RWPE2 (cell line): ENCODE results near the gene EDN2.

ENCODE experiments used
- ATAC-seq: fragments of 200-7000 bp; cut with Tn5 transposase; 3 replicates; pipeline ENCODE4 v1.9.1; 2021; ENCODE audit warnings: low read depth
- DNase-seq: peaks from one replicate; pipeline ENCODE4 v3.0.0-alpha.2; 2020; ENCODE audit warnings: low spot score
- H3K27ac ChIP-seq: fragments of 450-650 bp; 2 replicates; pipeline ENCODE4 v1.5.1; 2017; ENCODE audit warnings: mild to moderate bottlenecking; ENCODE audit not compliant: poor library complexity, severe bottlenecking
- H3K27me3 ChIP-seq: fragments of 250-450 bp; sonication (Bioruptor Pico); 2 replicates; pipeline ENCODE4 v1.5.1; 2021; ENCODE audit warnings: mild to moderate bottlenecking, moderate library complexity; ENCODE audit not compliant: insufficient read depth, poor library complexity, severe bottlenecking
- H3K36me3 ChIP-seq: fragments of 250-450 bp; sonication (Bioruptor Pico); 2 replicates; pipeline ENCODE4 v1.5.1; 2020; ENCODE audit warnings: low read depth, mild to moderate bottlenecking, moderate library complexity
- H3K4me1 ChIP-seq: fragments of 250-450 bp; sonication (Bioruptor Pico); 2 replicates; pipeline ENCODE4 v1.5.1; 2021; ENCODE audit warnings: mild to moderate bottlenecking, moderate library complexity; ENCODE audit not compliant: insufficient read depth, poor library complexity, severe bottlenecking
- H3K4me3 ChIP-seq: fragments of 250-450 bp; sonication (Bioruptor Pico); 2 replicates; pipeline ENCODE4 v1.5.1; 2021; ENCODE audit warnings: mild to moderate bottlenecking, moderate library complexity; ENCODE audit not compliant: severe bottlenecking
- H3K9me3 ChIP-seq: fragments of 250-450 bp; sonication (Bioruptor Pico); 2 replicates; pipeline ENCODE4 v1.5.1; 2021; ENCODE audit warnings: mild to moderate bottlenecking, moderate library complexity; ENCODE audit not compliant: severe bottlenecking
- TF ChIP-seq, protein P1 (sequence below): fragments of 450-650 bp; IDR thresholded peaks from one replicate; pipeline ENCODE4 v1.5.1; 2017; ENCODE audit warnings: mild to moderate bottlenecking, moderate library complexity; ENCODE audit not compliant: poor library complexity, severe bottlenecking

EDN2 gene

DNA sequence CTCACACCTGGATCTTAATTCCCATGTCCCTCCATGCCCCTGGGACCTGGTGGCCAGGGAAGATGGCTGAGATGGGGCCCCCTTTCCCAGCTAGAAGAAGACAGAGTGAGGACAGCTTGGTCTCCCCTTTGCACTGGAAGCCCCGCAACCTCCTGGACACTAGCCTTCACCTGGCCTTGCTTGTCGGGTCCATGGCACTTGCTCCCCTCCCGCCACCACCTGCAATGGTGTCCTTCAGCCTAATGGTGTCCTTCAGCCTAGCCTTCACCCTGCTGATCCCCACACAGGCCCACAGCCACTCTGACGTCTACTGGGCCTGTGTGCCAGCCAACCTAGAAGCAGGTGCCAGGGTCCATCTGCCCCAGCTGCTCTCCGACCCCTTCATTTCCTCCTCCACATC is 45.9 kb upstream of the EDN2 start:
- Histone ChIP-seq H3K4me3 (no peak overlapping the region), H3K9me3 (no peaks in the 10 kb centered on the region), H3K27me3 (no peaks in the 10 kb centered on the region), H3K4me1 (no peaks in the 10 kb centered on the region), H3K27ac (no peak overlapping the region), H3K36me3 (no peaks in the 10 kb centered on the region)
- TF ChIP-seq, protein P1, sequence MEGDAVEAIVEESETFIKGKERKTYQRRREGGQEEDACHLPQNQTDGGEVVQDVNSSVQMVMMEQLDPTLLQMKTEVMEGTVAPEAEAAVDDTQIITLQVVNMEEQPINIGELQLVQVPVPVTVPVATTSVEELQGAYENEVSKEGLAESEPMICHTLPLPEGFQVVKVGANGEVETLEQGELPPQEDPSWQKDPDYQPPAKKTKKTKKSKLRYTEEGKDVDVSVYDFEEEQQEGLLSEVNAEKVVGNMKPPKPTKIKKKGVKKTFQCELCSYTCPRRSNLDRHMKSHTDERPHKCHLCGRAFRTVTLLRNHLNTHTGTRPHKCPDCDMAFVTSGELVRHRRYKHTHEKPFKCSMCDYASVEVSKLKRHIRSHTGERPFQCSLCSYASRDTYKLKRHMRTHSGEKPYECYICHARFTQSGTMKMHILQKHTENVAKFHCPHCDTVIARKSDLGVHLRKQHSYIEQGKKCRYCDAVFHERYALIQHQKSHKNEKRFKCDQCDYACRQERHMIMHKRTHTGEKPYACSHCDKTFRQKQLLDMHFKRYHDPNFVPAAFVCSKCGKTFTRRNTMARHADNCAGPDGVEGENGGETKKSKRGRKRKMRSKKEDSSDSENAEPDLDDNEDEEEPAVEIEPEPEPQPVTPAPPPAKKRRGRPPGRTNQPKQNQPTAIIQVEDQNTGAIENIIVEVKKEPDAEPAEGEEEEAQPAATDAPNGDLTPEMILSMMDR = no peak
- DNase-seq (peak; percentile 42), ATAC-seq (no peak)

DNA sequence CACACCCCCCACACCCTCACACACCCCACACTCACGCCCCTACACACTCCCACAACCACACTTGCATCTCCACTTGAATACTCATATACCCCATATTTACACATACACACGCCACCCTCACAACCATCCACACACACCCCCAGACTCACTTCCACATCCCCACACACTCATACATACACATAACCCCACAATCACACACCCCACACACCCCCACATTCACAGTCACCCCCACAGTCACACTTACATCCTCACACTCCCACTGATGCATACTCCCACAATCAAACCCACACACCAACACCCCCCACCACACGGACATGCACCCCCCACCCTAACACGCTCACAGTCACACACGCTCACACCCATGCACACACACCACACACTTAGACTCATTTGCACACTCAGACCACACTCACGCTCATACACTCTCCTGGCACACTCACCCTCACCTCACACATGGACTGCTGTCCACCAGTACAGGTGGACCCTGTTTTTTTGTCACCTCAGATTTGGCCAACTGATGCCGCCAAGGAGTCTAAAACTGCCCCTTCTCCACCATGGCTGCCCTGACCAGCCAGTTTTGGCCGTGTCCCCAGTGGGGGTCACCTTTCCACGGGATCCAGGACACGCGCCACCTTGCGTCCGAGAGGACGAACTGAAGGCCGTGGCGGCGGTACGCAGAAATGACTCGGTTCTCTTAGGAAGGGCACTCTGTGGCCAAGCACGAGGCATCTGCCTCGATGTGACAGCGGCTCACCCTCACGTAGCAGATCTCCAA is 45.3 kb upstream of the EDN2 start:
- H3K27ac ChIP-seq = no peak overlapping the region
- no peak for ATAC-seq

DNA sequence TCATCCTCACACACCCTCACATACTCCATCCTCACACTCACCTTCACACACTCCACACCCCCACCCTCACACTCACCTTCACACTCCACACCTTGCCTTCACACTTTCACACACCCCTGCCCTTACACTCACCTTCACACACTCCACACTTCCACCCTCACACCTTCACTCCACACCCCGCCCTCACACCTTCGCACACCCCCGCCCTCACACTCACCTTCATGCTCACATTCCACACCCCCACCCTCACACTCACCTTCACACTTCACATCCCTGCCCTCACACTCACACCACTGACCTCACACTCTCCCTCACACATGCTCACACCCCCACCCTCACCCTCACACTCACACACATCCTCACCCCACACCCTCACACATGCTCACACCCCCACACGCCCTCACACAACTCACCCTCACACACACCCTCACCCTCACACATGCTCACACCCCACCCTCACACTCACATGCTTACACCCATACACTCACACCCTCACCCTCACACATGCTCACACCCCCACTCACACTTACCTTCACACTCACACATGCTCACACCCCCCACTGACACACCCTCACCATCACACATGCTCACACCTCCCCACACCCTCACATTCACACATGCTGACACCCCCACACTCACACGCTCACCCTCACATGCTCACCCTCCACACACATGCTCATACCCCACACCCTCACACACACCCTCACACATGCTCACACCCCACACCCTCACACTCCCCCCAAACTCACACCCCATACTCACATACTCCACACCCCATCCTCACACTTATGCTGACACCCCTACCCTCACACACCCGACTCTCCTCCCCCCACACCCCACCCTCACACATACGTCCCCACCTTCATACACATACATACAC is 44.5 kb upstream of the EDN2 start:
- DNase-seq (peak; percentile 28), ATAC-seq (no peak)
- H3K4me3 ChIP-seq = no peak overlapping the region
- no peaks in the 10 kb centered on the region for H3K36me3 ChIP-seq
- H3K27me3 ChIP-seq = no peaks in the 10 kb centered on the region
- no peaks in the 10 kb centered on the region for H3K9me3 ChIP-seq
- H3K27ac ChIP-seq = no peak overlapping the region
- no peaks in the 10 kb centered on the region for H3K4me1 ChIP-seq
- TF ChIP-seq, protein P1 = no peak

More for the DNA sequence above, 45.3 kb upstream of the EDN2 start:
- peak; percentile 36 for DNase-seq
- H3K9me3 ChIP-seq = no peaks in the 10 kb centered on the region
- no peaks in the 10 kb centered on the region for H3K36me3 ChIP-seq
- no peaks in the 10 kb centered on the region for H3K4me1 ChIP-seq
- H3K4me3 ChIP-seq = no peak overlapping the region
- H3K27me3 ChIP-seq = no peaks in the 10 kb centered on the region
- TF ChIP-seq, protein P1 = no peak

DNA sequence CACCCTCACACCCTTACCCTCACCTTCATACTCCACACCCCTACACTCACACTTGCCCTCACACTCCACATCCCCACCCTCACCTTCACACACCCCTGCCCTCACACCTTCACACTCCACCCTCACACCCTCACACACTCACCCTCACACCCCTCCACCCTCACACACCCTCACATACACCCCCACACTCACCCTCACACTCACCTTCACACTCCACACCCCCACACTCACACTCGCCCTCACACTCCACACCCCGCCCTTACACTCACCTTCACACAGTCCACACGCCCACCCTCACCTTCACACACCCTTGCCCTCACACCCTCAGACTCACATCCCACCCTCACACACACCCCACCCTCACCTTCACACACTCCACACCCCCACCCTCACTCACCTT is 43.6 kb upstream of the EDN2 start:
- H3K27me3 ChIP-seq = no peaks in the 10 kb centered on the region
- TF ChIP-seq, protein P1 = no peak
- no peaks in the 10 kb centered on the region for H3K4me1 ChIP-seq
- DNase-seq = peak; percentile 35
- H3K27ac ChIP-seq = no peak overlapping the region
- no peak overlapping the region for H3K4me3 ChIP-seq
- H3K9me3 ChIP-seq = no peaks in the 10 kb centered on the region
- ATAC-seq = no peak
- no peaks in the 10 kb centered on the region for H3K36me3 ChIP-seq
